ENCODE data around the gene IL13RA1.
A peak's percentile ranks its signal among the peaks of the same experiment; 100 is the strongest.

IL13RA1 gene

DNA sequence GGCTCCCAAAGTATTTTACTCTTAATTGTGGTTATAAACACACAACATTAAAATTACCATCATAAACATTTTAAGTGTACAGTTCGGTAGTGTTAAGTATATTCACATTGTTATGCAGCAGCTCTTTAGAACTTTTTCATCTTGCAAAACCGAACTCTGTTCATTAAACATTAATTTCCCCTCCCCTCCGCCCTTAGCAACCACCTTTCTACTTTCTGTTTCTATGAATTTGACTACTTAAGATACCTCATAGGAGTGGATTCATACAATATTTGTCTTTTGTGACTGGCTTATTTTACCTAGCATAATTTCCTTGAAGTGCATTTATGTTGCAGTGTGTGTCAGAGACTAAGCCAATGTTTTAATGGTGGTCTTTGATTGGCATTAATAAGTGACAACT is 32.6 kb downstream of the IL13RA1 start:
- H3K27me3 ChIP-seq (replicated peaks; ENCODE audit: control insufficient read depth, insufficient read depth, low read length): no peaks in the 10 kb centered on the region
- no peak overlapping the region for H3K4me3 ChIP-seq (replicated peaks; ENCODE audit: low read depth, low read length)
- TF ChIP-seq CTCF (IDR thresholded peaks at IDR 0.05; ENCODE audit: insufficient read depth, low read length, poor library complexity, severe bottlenecking): no peak
- H3K36me3 ChIP-seq (ENCODE audit: control insufficient read depth, insufficient read depth, low read length): no peaks in the 10 kb centered on the region
- no peak for DNase-seq (ENCODE audit: extremely low read depth, insufficient read length)

DNA sequence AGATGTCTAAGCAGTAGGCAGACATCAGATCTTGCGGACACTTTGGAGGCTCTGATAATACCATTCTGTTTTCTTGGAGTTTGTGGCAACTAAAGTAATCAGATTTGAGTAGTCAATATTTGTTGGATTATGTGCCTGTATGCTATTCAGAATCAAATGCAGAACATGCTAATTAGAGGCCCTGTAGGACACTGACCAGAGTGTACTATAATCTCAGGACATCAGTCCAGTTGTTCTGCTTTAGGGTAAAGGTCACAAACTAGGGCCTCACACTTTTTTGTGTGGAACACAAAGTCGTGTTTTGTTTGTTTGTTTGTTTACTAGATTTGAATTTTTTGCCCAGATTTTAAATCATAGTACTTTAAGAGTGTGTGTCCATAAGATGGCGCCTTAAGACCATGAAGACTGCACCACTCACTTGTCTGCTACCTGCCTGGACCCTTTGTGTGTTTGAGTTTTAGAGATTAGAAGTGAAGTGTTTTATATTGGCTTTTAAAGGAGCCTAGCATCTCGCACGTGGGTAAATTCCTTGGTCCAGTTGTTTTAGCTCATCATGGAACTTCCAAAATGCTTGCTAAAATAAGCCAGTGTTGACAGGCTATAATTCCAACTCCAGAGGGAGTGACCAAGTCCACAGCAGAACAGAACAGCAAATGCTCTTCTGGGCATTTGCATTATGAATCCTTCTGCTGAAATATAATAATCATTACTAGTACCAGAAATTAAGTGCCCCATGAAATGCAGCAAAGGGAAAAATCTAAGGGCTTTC is 34.7 kb downstream of the IL13RA1 start:
- Histone ChIP-seq H3K27me3 (replicated peaks; ENCODE audit: control insufficient read depth, insufficient read depth, low read length) (no peaks in the 10 kb centered on the region), H3K36me3 (ENCODE audit: control insufficient read depth, insufficient read depth, low read length) (no peaks in the 10 kb centered on the region), H3K4me3 (replicated peaks; ENCODE audit: low read depth, low read length) (no peak overlapping the region)
- TF ChIP-seq CTCF (IDR thresholded peaks at IDR 0.05; ENCODE audit: insufficient read depth, low read length, poor library complexity, severe bottlenecking): peak; percentile 6
- DNase-seq (ENCODE audit: extremely low read depth, insufficient read length): no peak

GRCh38 chrX:118763489-118763888 is 36.1 kb downstream of the IL13RA1 start:
- no peak for TF ChIP-seq CTCF (IDR thresholded peaks at IDR 0.05; ENCODE audit: insufficient read depth, low read length, poor library complexity, severe bottlenecking)
- no peak for DNase-seq (ENCODE audit: extremely low read depth, insufficient read length)
- H3K4me3 ChIP-seq (replicated peaks; ENCODE audit: low read depth, low read length): no peak overlapping the region
- no peaks in the 10 kb centered on the region for H3K27me3 ChIP-seq (replicated peaks; ENCODE audit: control insufficient read depth, insufficient read depth, low read length)
- H3K36me3 ChIP-seq (ENCODE audit: control insufficient read depth, insufficient read depth, low read length): no peaks in the 10 kb centered on the region

GRCh38 chrX:118764122-118764521 is 36.7 kb downstream of the IL13RA1 start:
- DNase-seq (ENCODE audit: extremely low read depth, insufficient read length): no peak
- H3K27me3 ChIP-seq (replicated peaks; ENCODE audit: control insufficient read depth, insufficient read depth, low read length): no peaks in the 10 kb centered on the region
- no peaks in the 10 kb centered on the region for H3K36me3 ChIP-seq (ENCODE audit: control insufficient read depth, insufficient read depth, low read length)
- H3K4me3 ChIP-seq (replicated peaks; ENCODE audit: low read depth, low read length): no peak overlapping the region
- TF ChIP-seq CTCF (IDR thresholded peaks at IDR 0.05; ENCODE audit: insufficient read depth, low read length, poor library complexity, severe bottlenecking): no peak

DNA sequence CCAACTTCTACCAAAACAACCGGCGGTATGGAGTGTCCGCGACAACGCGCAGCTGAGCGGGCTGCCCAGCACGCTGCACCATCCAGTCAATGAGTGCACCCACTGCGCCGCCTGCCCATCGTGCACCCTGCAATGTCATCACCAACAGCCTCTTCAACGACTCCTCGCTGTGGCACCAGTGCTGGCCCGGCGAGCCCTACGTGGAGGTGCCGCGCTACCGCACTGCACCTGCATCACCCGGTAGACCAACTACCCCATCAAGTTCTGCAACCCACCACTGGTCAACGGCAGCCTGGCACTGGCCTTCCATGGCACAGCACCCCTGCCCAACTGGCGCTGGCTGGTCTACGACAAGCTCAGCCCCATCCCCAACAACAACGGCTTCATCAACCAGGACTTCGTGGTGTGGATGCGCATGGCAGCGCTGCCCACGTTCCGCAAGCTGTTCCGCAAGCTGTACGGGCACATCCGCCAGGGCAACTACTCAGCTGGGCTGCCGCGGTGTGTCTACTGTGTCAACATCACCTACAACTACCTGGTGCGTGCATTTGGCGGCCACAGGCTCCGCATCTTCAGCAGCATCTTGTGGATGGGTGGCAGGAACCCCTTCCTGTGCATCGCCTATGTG is 42.8 kb downstream of the IL13RA1 start:
- peak; percentile 3 for DNase-seq (ENCODE audit: extremely low read depth, insufficient read length)
- Histone ChIP-seq H3K27me3 (replicated peaks; ENCODE audit: control insufficient read depth, insufficient read depth, low read length) (no peaks in the 10 kb centered on the region), H3K36me3 (ENCODE audit: control insufficient read depth, insufficient read depth, low read length) (no peaks in the 10 kb centered on the region), H3K4me3 (replicated peaks; ENCODE audit: low read depth, low read length) (no peak overlapping the region)
- no peak for TF ChIP-seq CTCF (IDR thresholded peaks at IDR 0.05; ENCODE audit: insufficient read depth, low read length, poor library complexity, severe bottlenecking)
